Measurements from ENCODE around the gene KPNA5. TPM values are rescaled to one million over a fixed set of nuclear protein-coding genes. Genes with fewer than 3 reads are reported as not detected.

KPNA5 gene
- total RNA-seq, 2 experiments from 2014 or later: 60.0 to 66.0 TPM

- CTCF ChIA-PET: no interaction called here
- no peak overlapping the region for H3K4me3 ChIP-seq (ENCODE audit: low read length)
- no peak for TF ChIP-seq CTCF (IDR thresholded peaks at IDR 0.05)
- no peaks in the 10 kb centered on the region for H3K36me3 ChIP-seq (ENCODE audit: insufficient read depth, low read length)
- Mint-ChIP-seq H3K27me3 (peaks cover 30% of the 10 kb centered on the region), H3K27ac (no peak overlapping the region), H3K4me1 (ENCODE audit: low read depth) (no peaks in the 10 kb centered on the region), H3K9me3 (no peaks in the 10 kb centered on the region), H3K4me3 (no peak overlapping the region), H3K36me3 (ENCODE audit: low read depth) (no peaks in the 10 kb centered on the region)
- POLR2A ChIA-PET: no interaction called here
- no peak overlapping the region for H3K27ac ChIP-seq (ENCODE audit: low read depth in 1 of 2, low read length in 2 of 2)
- no peak for DNase-seq
- no peak for ATAC-seq (ENCODE audit: poor library complexity)
- H3K27me3 ChIP-seq (ENCODE audit: control insufficient read depth in 1 of 2, insufficient read depth in 2 of 2, low read length in 2 of 2): peaks cover 10 to 17% of the 10 kb centered on the region in 2 experiments
- intact Hi-C loops (cut with DNase I, micrococcal nuclease): no loop called here
- H3K4me1 ChIP-seq (ENCODE audit: insufficient read depth, low read length): no peaks in the 10 kb centered on the region
- no peaks in the 10 kb centered on the region for H3K9me3 ChIP-seq (ENCODE audit: control insufficient read depth in 1 of 2, insufficient read depth in 1 of 2, low read length in 2 of 2)
Measured at GRCh38 chr6:116783852-116784251, 102.8 kb downstream of the KPNA5 start.

Other genes with a start within 250 kb of the KPNA5 start
- 1 to 10 TPM; 3.0 to 3.1 TPM for gene CALHM6, start 219.8 kb upstream of the KPNA5 start, total RNA-seq
- gene CALHM5, start 169.6 kb upstream of the KPNA5 start, total RNA-seq: not detected
- not detected for gene TRAPPC3L, start 135.5 kb upstream of the KPNA5 start, total RNA-seq
- not detected for gene CALHM4, start 127.5 kb upstream of the KPNA5 start, total RNA-seq
- gene RWDD1, start 109.7 kb upstream of the KPNA5 start, total RNA-seq: 10 to 100 TPM; 60.3 to 60.5 TPM
- gene RSPH4A, start 64.7 kb upstream of the KPNA5 start, total RNA-seq: under 1 TPM; 0.56 to 0.88 TPM
- 10 to 100 TPM; 14.2 to 14.9 TPM for gene ZUP1, start 12.4 kb upstream of the KPNA5 start, total RNA-seq
- not detected for gene FAM162B, start 84.5 kb downstream of the KPNA5 start, total RNA-seq
- gene GPRC6A, start 147.9 kb downstream of the KPNA5 start, total RNA-seq: not detected
- not detected for gene RFX6, start 196.0 kb downstream of the KPNA5 start, total RNA-seq